Measurements from ENCODE around the gene CHD3.

DNA sequence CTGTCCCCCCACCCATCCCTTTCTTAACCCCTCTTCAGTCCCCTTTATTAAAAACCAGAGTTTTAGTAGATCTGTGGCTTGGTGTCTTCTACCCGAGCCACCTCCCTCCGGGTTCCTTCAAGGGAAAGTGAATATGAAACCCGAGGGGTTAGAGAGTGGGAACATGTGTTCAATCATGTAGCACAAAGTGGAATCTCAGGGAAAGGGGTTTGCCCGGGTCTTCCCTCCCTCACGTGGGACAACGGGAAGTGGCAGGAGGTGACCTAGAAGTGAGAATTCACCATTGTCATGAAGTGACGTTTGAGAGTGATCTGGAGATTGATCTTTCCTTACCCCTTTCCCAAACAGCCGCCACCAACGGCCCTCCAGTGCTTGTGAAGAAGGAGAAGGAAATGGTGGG lies 22.5 kb downstream of the CHD3 start:
- no peak for TF ChIP-seq POLR2A (IDR thresholded peaks at IDR 0.05; ENCODE audit: low read depth, low read length)
- TF ChIP-seq POLR2AphosphoS5 (IDR thresholded peaks at IDR 0.05; ENCODE audit: low read depth, low read length), result no peak

Data from GM12892 (cell line).